Cardiac muscle cell (in vitro differentiated cells and primary cell): ENCODE results near the gene GRK1. TPM values are rescaled to one million over a fixed set of nuclear protein-coding genes. Genes with fewer than 3 reads are reported as not detected.

Source experiments
- DNase-seq, 2 donors: peaks; one replicate each; pipeline versions ENCODE4 v3.0.0 to v3.0.0-alpha.2; 2010 to 2017; ENCODE audit warnings: low read depth in 1 of 2, low spot score in 1 of 2
- H3K27ac ChIP-seq: fragments of 200-600 bp; sonication (generic); 2 replicates; pipeline ENCODE4 v1.5.1; 2016
- H3K27me3 ChIP-seq: fragments of 200-600 bp; sonication (generic); 2 replicates; pipeline ENCODE4 v1.6.0; 2016; ENCODE audit warnings: control low read depth
- H3K36me3 ChIP-seq: fragments of 200-600 bp; sonication (generic); 2 replicates; pipeline ENCODE4 v1.5.1; 2016; ENCODE audit warnings: control low read depth
- H3K4me1 ChIP-seq: fragments of 200-600 bp; sonication (generic); 2 replicates; pipeline ENCODE4 v1.8.1; 2017; ENCODE audit warnings: low read depth, mild to moderate bottlenecking, mixed run types
- H3K4me3 ChIP-seq: fragments of 200-600 bp; sonication (generic); 2 replicates; pipeline ENCODE4 v1.5.1; 2016; ENCODE audit warnings: mild to moderate bottlenecking
- H3K9me3 ChIP-seq: fragments of 200-600 bp; sonication (generic); 2 replicates; pipeline ENCODE4 v1.5.1; 2017; ENCODE audit warnings: low read depth, mild to moderate bottlenecking, control low read depth
- polyA plus RNA-seq: library from polyadenylated mRNA; unstranded; fragments of >200 nt; fragmentation: Nextera tagmentation; extraction: Ambion mirVana; gene quantifications from 2 replicates; pipeline ENCODE4 v1.2.1, GENCODE V29; 2016
- total RNA-seq: library from RNA; depleted of rRNA; stranded (reverse); fragments of >200 nt; gene quantifications from 2 replicates; pipeline ENCODE4 v1.2.3, GENCODE V29; 2016
- TF ChIP-seq, protein P1 (sequence below): IDR thresholded peaks from 2 replicates; pipeline ENCODE4 v1.5.1; 2012; ENCODE audit warnings: low read depth, mild to moderate bottlenecking, low read length

Gene GRK1
- total and polyA plus RNA-seq, 2 experiments from 2014 or later = 0.13 to 0.21 TPM

GRCh38 chr13:113625965-113626721 is 40.9 kb upstream of the GRK1 start:
- DNase-seq = peak in 1 of 2 donors; percentile 52
- H3K27me3 ChIP-seq = no peaks in the 10 kb centered on the region
- peaks cover 5% of the 10 kb centered on the region for H3K36me3 ChIP-seq
- H3K4me3 ChIP-seq = no peak overlapping the region
- TF ChIP-seq, protein P1, sequence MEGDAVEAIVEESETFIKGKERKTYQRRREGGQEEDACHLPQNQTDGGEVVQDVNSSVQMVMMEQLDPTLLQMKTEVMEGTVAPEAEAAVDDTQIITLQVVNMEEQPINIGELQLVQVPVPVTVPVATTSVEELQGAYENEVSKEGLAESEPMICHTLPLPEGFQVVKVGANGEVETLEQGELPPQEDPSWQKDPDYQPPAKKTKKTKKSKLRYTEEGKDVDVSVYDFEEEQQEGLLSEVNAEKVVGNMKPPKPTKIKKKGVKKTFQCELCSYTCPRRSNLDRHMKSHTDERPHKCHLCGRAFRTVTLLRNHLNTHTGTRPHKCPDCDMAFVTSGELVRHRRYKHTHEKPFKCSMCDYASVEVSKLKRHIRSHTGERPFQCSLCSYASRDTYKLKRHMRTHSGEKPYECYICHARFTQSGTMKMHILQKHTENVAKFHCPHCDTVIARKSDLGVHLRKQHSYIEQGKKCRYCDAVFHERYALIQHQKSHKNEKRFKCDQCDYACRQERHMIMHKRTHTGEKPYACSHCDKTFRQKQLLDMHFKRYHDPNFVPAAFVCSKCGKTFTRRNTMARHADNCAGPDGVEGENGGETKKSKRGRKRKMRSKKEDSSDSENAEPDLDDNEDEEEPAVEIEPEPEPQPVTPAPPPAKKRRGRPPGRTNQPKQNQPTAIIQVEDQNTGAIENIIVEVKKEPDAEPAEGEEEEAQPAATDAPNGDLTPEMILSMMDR = no peak
- H3K9me3 ChIP-seq = no peaks in the 10 kb centered on the region
- H3K27ac ChIP-seq = no peak overlapping the region
- H3K4me1 ChIP-seq = no peaks in the 10 kb centered on the region

DNA sequence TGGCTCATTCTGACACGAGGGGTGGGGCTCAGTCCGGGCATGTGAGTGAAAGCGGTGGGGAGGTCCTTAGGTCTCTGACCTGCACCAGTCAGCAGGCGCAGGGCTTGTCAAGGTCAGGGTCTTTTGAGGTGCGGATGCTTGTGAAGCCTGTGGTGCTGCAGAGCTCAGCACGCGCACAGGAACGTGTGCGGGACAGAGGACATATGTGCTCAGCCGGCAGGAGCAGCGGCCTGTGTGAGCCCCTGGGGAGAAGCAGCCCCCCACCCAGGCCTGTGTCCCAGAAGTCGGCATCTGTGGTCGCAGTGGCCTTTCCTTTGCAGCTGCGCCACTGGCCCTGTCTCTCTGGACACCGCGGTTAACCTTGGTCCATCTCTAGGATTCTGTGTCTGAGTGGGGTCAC is 39.9 kb upstream of the GRK1 start:
- H3K4me3 ChIP-seq = no peak overlapping the region
- H3K9me3 ChIP-seq = no peaks in the 10 kb centered on the region
- TF ChIP-seq, protein P1 = no peak
- H3K27ac ChIP-seq = no peak overlapping the region
- H3K27me3 ChIP-seq = no peaks in the 10 kb centered on the region
- H3K36me3 ChIP-seq = peaks cover 5% of the 10 kb centered on the region
- DNase-seq = no peak
- no peaks in the 10 kb centered on the region for H3K4me1 ChIP-seq

DNA sequence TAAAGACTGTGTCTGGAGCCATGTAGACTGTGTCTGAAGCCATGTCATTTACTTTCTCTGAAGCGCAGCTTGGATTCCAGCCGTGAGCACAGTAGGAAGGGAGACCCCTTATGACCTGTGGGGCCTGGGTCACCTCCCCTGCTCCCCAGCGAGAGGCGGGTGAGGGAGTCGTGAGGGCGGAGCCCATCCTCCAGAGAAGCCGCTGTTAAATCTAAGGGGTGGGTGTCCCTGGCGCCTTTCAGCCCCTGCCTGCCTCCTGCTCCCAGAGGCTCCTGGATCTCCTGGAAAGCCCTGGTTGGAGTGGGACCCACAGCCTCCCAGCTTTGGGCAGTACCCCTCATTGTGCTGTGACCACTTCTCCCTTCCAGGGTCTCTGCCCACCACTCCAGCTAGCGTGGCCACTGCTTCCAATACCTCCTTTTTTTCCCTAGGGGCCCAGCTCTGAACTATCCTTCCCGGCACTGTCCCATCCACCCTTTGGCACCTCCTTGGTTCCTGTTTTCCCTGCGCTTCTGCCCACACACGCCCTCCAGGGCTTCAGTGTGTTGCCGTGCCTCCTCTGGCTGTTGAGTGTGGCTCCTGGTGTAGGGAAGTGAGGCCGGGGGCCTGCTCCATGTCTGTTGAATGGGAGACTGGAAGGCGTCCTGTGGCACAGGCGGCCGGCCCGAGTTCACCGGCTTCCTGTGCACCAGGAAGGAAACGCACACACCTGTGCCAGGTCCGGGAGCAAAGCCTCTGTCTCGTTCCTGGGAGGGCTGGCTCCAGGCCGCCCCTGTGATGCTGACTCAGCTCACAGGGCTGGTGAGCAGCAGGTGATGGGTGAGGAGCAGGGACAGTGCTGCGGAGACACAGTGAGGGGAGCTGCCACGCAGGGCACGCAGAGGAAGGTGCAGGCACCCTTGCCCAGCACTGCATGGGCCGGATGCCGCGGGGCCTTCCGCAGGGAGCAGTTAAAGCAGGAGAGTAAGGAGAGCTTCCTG is 38.4 kb upstream of the GRK1 start:
- Histone ChIP-seq H3K4me1 (no peaks in the 10 kb centered on the region), H3K9me3 (no peaks in the 10 kb centered on the region), H3K36me3 (peaks cover 4% of the 10 kb centered on the region), H3K4me3 (no peak overlapping the region), H3K27ac (no peak overlapping the region), H3K27me3 (no peaks in the 10 kb centered on the region)
- no peak for DNase-seq
- TF ChIP-seq, protein P1 = no peak

- H3K9me3 ChIP-seq = no peaks in the 10 kb centered on the region
Observed at GRCh38 chr13:113629866-113630265, 37.2 kb upstream of the GRK1 start.

GRCh38 chr13:113630296-113630695 is 36.7 kb upstream of the GRK1 start:
- no peaks in the 10 kb centered on the region for H3K9me3 ChIP-seq
- H3K27ac ChIP-seq = no peak overlapping the region
- H3K4me1 ChIP-seq = no peaks in the 10 kb centered on the region
- peaks cover 9% of the 10 kb centered on the region for H3K36me3 ChIP-seq
- no peak overlapping the region for H3K4me3 ChIP-seq
- TF ChIP-seq, protein P1 = no peak
- H3K27me3 ChIP-seq = no peaks in the 10 kb centered on the region
- DNase-seq = no peak

More at GRCh38 chr13:113629866-113630265, 37.2 kb upstream of the GRK1 start:
- DNase-seq = no peak
- TF ChIP-seq, protein P1 = no peak
- Histone ChIP-seq H3K27me3 (no peaks in the 10 kb centered on the region), H3K4me1 (no peaks in the 10 kb centered on the region), H3K27ac (no peak overlapping the region), H3K4me3 (no peak overlapping the region), H3K36me3 (peaks cover 9% of the 10 kb centered on the region)
